ENCODE results near the gene UBTD2. TPM values are rescaled to one million over a fixed set of nuclear protein-coding genes. Genes with fewer than 3 reads are reported as not detected.
A peak's percentile ranks its signal among the peaks of the same experiment; 100 is the strongest.

UBTD2 gene
- total and polyA plus RNA-seq, 10 of the 15 experiments (the other 5 are each of a cell fraction or from before 2014, with no cell fraction given): 7.7 to 30.5 (median 19.4) TPM

DNA sequence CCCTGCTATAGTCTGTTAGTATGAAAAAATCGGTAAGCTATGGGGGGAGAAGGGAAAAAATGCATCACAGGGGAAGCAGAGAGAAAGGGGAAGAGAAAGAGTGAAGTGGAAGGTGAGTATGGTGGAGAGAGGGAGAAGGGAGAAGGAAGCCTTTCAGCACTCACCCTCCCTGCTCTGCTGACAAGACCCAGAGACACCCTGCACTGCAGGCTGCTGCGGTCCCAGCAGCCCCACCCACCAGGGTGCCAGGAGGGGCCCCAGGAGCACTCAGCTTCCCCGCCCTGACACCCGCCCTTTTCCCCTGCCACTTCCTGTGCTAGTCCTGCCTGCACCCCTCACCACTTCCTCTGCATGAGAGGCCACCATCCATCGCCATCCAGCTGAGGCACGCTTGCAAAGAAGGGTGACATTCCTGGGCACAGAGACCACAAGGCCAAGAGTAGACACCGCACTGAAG is 108.3 kb downstream of the UBTD2 start (continued):
- TF ChIP-seq BCL3 (IDR thresholded peaks at IDR 0.05; ENCODE audit: borderline replicate concordance, insufficient read depth, low read depth, low read length, poor library complexity, severe bottlenecking): no peak
- no peak for TF ChIP-seq ATF2 (IDR thresholded peaks at IDR 0.05; ENCODE audit: low read length)
- TF ChIP-seq RAD21 (IDR thresholded peaks at IDR 0.05; ENCODE audit: insufficient read depth, low read depth, low read length): no peak
- TF ChIP-seq TCF7 (IDR thresholded peaks at IDR 0.05; ENCODE audit: borderline replicate concordance): no peak
- no peak; the same call in 1 of the 2 replicates for TF ChIP-seq ZBED1 (IDR thresholded peaks at IDR 0.05; ENCODE audit: borderline replicate concordance)
- no peak for TF ChIP-seq PML (IDR thresholded peaks at IDR 0.05; ENCODE audit: low read length)
- TF ChIP-seq MEF2A (IDR thresholded peaks at IDR 0.05; ENCODE audit: insufficient read depth, low read depth, low read length): no peak
- TF ChIP-seq CEBPB (IDR thresholded peaks at IDR 0.05; ENCODE audit: borderline replicate concordance in 1 of 2, low read depth in 2 of 2, low read length in 2 of 2): no peak
- TF ChIP-seq CHD1 (IDR thresholded peaks at IDR 0.05; ENCODE audit: low read depth, low read length): 0 out of 2 replicates have a peak, but pooled peaks have one; percentile 47
- no peak for TF ChIP-seq ASH2L (IDR thresholded peaks at IDR 0.05; ENCODE audit: borderline replicate concordance, low read depth)
- peak; percentile 32; the same call in 1 of the 2 replicates for TF ChIP-seq MTA2 (IDR thresholded peaks at IDR 0.05; ENCODE audit: low read depth)
- no peak; the same call in none of the 2 replicates for TF ChIP-seq EED (IDR thresholded peaks at IDR 0.05; ENCODE audit: low read depth)
- no peak for TF ChIP-seq SUZ12 (IDR thresholded peaks at IDR 0.05; ENCODE audit: unreplicated experiment)
- peak; percentile 4 for TF ChIP-seq PBX3 (IDR thresholded peaks at IDR 0.05; ENCODE audit: insufficient replicate concordance, low read depth, low read length)
- TF ChIP-seq, protein P1, sequence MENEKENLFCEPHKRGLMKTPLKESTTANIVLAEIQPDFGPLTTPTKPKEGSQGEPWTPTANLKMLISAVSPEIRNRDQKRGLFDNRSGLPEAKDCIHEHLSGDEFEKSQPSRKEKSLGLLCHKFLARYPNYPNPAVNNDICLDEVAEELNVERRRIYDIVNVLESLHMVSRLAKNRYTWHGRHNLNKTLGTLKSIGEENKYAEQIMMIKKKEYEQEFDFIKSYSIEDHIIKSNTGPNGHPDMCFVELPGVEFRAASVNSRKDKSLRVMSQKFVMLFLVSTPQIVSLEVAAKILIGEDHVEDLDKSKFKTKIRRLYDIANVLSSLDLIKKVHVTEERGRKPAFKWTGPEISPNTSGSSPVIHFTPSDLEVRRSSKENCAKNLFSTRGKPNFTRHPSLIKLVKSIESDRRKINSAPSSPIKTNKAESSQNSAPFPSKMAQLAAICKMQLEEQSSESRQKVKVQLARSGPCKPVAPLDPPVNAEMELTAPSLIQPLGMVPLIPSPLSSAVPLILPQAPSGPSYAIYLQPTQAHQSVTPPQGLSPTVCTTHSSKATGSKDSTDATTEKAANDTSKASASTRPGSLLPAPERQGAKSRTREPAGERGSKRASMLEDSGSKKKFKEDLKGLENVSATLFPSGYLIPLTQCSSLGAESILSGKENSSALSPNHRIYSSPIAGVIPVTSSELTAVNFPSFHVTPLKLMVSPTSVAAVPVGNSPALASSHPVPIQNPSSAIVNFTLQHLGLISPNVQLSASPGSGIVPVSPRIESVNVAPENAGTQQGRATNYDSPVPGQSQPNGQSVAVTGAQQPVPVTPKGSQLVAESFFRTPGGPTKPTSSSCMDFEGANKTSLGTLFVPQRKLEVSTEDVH (IDR thresholded peaks at IDR 0.05; ENCODE audit: low read depth, partially characterized antibody): no peak
- peak; percentile 67; the same call in 1 of the 2 replicates for TF ChIP-seq POLR2AphosphoS5 (IDR thresholded peaks at IDR 0.05; ENCODE audit: low read length)
- TF ChIP-seq HDGF (IDR thresholded peaks at IDR 0.05): peak; percentile 73
- TF ChIP-seq ZBTB33 (IDR thresholded peaks at IDR 0.05): no peak
